ENCODE measurements around the gene ISG15. TPM values are rescaled to one million over a fixed set of nuclear protein-coding genes. Genes with fewer than 3 reads are reported as not detected.

Gene ISG15
- total and polyA plus RNA-seq, 2 of the 13 experiments (the other 11 are each of a cell fraction or from before 2014, with no cell fraction given), result 42.1 to 54.9 TPM

DNA sequence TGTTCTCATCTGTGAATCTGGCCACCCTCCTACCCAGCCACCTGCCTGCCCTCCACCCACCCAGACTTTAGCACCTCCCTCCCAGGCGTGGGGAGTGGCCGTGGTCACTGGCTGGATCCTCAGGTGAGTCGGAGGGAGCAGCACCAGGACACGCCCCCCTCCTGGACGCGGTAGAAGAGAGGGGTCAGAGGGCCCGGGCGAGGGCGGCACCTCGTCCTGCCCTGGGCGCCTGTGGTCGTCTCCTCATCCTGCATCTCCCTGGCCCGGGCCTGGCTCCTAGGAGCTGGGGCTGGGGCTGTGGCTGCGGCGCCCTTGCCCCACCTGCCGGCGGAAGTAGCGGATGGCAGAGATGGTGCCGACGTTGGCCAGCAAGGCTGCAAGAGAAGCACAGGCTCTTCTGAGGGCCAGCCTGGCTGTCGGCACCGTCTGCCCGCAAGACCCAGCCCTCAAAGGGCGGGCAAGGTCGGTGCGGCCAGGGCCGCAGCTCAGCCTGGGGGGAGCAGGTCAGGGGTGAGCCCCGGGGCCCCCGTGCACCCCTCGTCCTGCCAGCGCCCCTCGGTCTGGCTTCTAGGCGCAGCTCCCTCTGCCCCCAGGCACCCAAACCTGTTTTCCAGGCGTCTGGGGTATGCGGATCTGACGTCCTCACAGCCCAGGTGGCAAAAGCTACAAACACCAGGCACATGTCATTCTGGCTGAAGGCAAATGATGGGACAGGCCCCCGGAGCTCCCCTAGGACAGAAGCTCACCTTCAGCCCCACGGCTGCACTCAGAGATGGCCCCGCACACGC lies 37.2 kb upstream of the ISG15 start (continued):
- TF ChIP-seq, protein P1, sequence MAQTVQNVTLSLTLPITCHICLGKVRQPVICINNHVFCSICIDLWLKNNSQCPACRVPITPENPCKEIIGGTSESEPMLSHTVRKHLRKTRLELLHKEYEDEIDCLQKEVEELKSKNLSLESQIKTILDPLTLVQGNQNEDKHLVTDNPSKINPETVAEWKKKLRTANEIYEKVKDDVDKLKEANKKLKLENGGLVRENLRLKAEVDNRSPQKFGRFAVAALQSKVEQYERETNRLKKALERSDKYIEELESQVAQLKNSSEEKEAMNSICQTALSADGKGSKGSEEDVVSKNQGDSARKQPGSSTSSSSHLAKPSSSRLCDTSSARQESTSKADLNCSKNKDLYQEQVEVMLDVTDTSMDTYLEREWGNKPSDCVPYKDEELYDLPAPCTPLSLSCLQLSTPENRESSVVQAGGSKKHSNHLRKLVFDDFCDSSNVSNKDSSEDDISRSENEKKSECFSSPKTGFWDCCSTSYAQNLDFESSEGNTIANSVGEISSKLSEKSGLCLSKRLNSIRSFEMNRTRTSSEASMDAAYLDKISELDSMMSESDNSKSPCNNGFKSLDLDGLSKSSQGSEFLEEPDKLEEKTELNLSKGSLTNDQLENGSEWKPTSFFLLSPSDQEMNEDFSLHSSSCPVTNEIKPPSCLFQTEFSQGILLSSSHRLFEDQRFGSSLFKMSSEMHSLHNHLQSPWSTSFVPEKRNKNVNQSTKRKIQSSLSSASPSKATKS (CRISPR knock-in tag; IDR thresholded peaks at IDR 0.05), result no peak
- TF ChIP-seq EZH2 (conservative IDR thresholded peaks at IDR 0.05; ENCODE audit: low read depth, low read length) (0 out of 2 replicates have a peak, but pooled peaks have one; percentile 50), HOXA7 (CRISPR knock-in tag; IDR thresholded peaks at IDR 0.05) (no peak), ZSCAN12 (CRISPR knock-in tag; IDR thresholded peaks at IDR 0.05) (no peak), REXO4 (CRISPR knock-in tag; IDR thresholded peaks at IDR 0.05; ENCODE audit: borderline replicate concordance) (no peak), ZBTB1 (CRISPR knock-in tag; IDR thresholded peaks at IDR 0.05; ENCODE audit: borderline replicate concordance) (no peak), HMG20A (CRISPR knock-in tag; IDR thresholded peaks at IDR 0.05; ENCODE audit: borderline replicate concordance) (no peak), ZNF773 (CRISPR knock-in tag; IDR thresholded peaks at IDR 0.05; ENCODE audit: borderline replicate concordance) (no peak), ZNF282 (IDR thresholded peaks at IDR 0.05; ENCODE audit: partially characterized antibody) (no peak), FOXK2 (IDR thresholded peaks at IDR 0.05) (no peak), ZNF136 (CRISPR knock-in tag; IDR thresholded peaks at IDR 0.05; ENCODE audit: low read depth) (no peak), ETV5 (CRISPR knock-in tag; IDR thresholded peaks at IDR 0.05; ENCODE audit: borderline replicate concordance) (peak; percentile 59; the same call in 1 of the 2 replicates), ZFX (CRISPR knock-in tag; IDR thresholded peaks at IDR 0.05; ENCODE audit: low read depth) (peak; percentile 49; the same call in 1 of the 2 replicates), REPIN1 (CRISPR knock-in tag; IDR thresholded peaks at IDR 0.05; ENCODE audit: borderline replicate concordance, low read depth) (no peak), ZNF674 (CRISPR knock-in tag; IDR thresholded peaks at IDR 0.05; ENCODE audit: low read depth) (no peak), DNMT1 (CRISPR knock-in tag; IDR thresholded peaks at IDR 0.05) (no peak), PHF20 (CRISPR knock-in tag; IDR thresholded peaks at IDR 0.05) (no peak), ZSCAN31 (CRISPR knock-in tag; IDR thresholded peaks at IDR 0.05; ENCODE audit: low read depth) (no peak), ZNF205 (CRISPR knock-in tag; IDR thresholded peaks at IDR 0.05) (no peak), ZNF746 (CRISPR knock-in tag; IDR thresholded peaks at IDR 0.05) (no peak)
- TF ChIP-seq, protein P2, sequence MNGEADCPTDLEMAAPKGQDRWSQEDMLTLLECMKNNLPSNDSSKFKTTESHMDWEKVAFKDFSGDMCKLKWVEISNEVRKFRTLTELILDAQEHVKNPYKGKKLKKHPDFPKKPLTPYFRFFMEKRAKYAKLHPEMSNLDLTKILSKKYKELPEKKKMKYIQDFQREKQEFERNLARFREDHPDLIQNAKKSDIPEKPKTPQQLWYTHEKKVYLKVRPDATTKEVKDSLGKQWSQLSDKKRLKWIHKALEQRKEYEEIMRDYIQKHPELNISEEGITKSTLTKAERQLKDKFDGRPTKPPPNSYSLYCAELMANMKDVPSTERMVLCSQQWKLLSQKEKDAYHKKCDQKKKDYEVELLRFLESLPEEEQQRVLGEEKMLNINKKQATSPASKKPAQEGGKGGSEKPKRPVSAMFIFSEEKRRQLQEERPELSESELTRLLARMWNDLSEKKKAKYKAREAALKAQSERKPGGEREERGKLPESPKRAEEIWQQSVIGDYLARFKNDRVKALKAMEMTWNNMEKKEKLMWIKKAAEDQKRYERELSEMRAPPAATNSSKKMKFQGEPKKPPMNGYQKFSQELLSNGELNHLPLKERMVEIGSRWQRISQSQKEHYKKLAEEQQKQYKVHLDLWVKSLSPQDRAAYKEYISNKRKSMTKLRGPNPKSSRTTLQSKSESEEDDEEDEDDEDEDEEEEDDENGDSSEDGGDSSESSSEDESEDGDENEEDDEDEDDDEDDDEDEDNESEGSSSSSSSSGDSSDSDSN (CRISPR knock-in tag; IDR thresholded peaks at IDR 0.05), result peak; percentile 64
- TF ChIP-seq, protein P3, sequence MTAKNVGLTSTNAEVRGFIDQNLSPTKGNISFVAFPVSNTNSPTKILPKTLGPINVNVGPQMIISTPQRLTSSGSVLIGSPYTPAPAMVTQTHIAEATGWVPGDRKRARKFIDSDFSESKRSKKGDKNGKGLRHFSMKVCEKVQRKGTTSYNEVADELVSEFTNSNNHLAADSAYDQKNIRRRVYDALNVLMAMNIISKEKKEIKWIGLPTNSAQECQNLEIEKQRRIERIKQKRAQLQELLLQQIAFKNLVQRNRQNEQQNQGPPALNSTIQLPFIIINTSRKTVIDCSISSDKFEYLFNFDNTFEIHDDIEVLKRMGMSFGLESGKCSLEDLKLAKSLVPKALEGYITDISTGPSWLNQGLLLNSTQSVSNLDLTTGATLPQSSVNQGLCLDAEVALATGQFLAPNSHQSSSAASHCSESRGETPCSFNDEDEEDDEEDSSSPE (CRISPR knock-in tag; IDR thresholded peaks at IDR 0.05), result no peak
- TF ChIP-seq, protein P4, sequence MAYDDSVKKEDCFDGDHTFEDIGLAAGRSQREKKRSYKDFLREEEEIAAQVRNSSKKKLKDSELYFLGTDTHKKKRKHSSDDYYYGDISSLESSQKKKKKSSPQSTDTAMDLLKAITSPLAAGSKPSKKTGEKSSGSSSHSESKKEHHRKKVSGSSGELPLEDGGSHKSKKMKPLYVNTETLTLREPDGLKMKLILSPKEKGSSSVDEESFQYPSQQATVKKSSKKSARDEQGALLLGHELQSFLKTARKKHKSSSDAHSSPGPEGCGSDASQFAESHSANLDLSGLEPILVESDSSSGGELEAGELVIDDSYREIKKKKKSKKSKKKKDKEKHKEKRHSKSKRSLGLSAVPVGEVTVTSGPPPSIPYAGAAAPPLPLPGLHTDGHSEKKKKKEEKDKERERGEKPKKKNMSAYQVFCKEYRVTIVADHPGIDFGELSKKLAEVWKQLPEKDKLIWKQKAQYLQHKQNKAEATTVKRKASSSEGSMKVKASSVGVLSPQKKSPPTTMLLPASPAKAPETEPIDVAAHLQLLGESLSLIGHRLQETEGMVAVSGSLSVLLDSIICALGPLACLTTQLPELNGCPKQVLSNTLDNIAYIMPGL (CRISPR knock-in tag; IDR thresholded peaks at IDR 0.05; ENCODE audit: borderline replicate concordance in 1 of 2, low read depth in 1 of 2), result peak in 1 of 2 experiments; percentile 55; a peak in 2 of 4 replicates

Data from HepG2 (cell line).